Panc1 (cell line): ENCODE data around the gene RBPMS2.

ENCODE experiments used
- CTCF ChIP-seq: fragments of 450-650 bp; IDR thresholded peaks from 2 replicates; pipeline ENCODE4 v1.5.1; 2017; ENCODE audit warnings: mild to moderate bottlenecking
- POLR2AphosphoS5 ChIP-seq: IDR thresholded peaks from 2 replicates; pipeline ENCODE4 v1.6.1; 2012; ENCODE audit warnings: mild to moderate bottlenecking, low read depth, low read length, moderate library complexity

- TF ChIP-seq POLR2AphosphoS5 (no peak), CTCF (no peak)
Observed at GRCh38 chr15:64761156-64761555, 14.2 kb downstream of the RBPMS2 start.
